ENCODE measurements around the gene TMEM53. TPM values are rescaled to one million over a fixed set of nuclear protein-coding genes. Genes with fewer than 3 reads are reported as not detected.

TMEM53 gene
- total RNA-seq, 1 donor from 2014 or later: 6.6 TPM

GRCh38 chr1:44664730-44665370 is 9.4 kb downstream of the TMEM53 start:
- Mint-ChIP-seq H3K9me3 (ENCODE audit: unreplicated experiment) (no peaks in the 10 kb centered on the region), H3K36me3 (ENCODE audit: unreplicated experiment) (peaks cover 3% of the 10 kb centered on the region), H3K4me1 (ENCODE audit: unreplicated experiment) (peaks cover 7% of the 10 kb centered on the region), H3K27me3 (ENCODE audit: unreplicated experiment) (no peaks in the 10 kb centered on the region), H3K27ac (ENCODE audit: unreplicated experiment) (no peak overlapping the region), H3K4me3 (ENCODE audit: unreplicated experiment) (no peak overlapping the region)
- DNase-seq (ENCODE audit: extremely low spot score, unreplicated experiment): no peak
- TF ChIP-seq CTCF (IDR thresholded peaks at IDR 0.05): no peak

- Mint-ChIP-seq H3K9me3 (ENCODE audit: unreplicated experiment) (no peaks in the 10 kb centered on the region), H3K27me3 (ENCODE audit: unreplicated experiment) (no peaks in the 10 kb centered on the region), H3K36me3 (ENCODE audit: unreplicated experiment) (no peaks in the 10 kb centered on the region), H3K4me3 (ENCODE audit: unreplicated experiment) (no peak overlapping the region), H3K27ac (ENCODE audit: unreplicated experiment) (no peak overlapping the region), H3K4me1 (ENCODE audit: unreplicated experiment) (peaks cover 7% of the 10 kb centered on the region)
- TF ChIP-seq CTCF (IDR thresholded peaks at IDR 0.05): no peak
- DNase-seq (ENCODE audit: extremely low spot score, unreplicated experiment): no peak
Measured at GRCh38 chr1:44663417-44663816, 10.9 kb downstream of the TMEM53 start.

DNA sequence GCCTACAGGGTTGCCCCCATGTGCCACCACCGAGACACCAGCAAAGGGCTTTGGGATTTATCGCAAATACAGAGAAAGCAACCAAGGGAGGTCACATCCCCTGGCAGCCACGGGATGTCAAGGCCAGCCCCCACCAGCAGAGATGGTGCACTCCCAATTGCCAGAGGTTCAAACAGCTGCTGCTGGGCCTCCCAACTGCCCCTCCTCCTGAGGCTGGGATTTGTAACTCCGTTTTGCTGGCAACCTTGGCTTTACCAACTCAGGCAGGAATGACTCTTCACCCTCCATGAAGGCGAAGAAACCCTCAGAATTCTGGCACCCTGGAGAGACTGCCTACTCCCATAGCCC is 11.6 kb downstream of the TMEM53 start:
- no peak for DNase-seq (ENCODE audit: extremely low spot score, unreplicated experiment)
- no peak for TF ChIP-seq CTCF (IDR thresholded peaks at IDR 0.05)
- Mint-ChIP-seq H3K27ac (ENCODE audit: unreplicated experiment) (no peak overlapping the region), H3K36me3 (ENCODE audit: unreplicated experiment) (no peaks in the 10 kb centered on the region), H3K4me1 (ENCODE audit: unreplicated experiment) (peaks cover 7% of the 10 kb centered on the region), H3K9me3 (ENCODE audit: unreplicated experiment) (no peaks in the 10 kb centered on the region), H3K4me3 (ENCODE audit: unreplicated experiment) (no peak overlapping the region), H3K27me3 (ENCODE audit: unreplicated experiment) (no peaks in the 10 kb centered on the region)

DNA sequence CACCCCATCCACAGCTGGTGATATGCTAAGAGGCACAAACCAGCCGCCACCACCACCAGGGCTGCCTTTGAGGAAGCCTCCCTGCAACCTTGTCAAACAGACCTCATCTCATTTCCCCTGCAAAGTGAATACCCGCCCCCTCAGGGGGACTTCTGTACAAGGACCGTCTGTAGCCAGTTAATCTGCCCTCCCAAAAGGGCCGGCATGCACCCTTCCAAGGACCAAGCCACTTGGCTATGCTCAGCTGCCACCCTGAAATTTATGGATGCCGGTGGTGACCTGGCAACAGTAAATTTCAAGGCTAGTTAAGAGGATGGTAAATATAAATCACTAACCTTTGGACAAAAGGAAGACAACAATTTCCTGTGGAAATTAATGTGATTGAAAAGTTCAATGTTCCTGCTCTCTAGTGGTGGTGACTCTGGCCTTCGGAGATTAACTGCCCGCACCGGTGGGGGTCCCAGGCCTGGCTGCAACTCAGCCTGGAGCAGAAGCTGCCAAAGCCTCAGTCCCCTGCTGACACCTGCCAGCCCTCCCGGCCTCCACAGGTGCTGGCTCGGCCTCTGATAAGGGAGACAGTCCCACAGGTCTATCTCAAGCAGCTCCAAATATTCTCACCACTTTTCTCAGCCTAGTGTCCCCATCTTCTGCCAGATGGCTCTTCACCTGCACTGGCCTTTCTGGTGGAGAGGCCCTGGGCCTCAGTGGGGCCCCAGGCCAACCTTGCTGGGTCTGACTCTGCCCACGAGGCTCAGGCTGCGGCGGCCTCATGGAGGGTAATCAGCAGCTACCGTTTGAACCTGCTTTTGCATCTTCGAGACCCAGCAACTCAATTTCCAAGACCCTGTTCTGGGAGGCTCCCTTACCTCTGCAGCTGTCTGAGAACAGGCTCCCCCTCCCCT is 12.2 kb downstream of the TMEM53 start:
- TF ChIP-seq CTCF (IDR thresholded peaks at IDR 0.05): no peak

GRCh38 chr1:44660176-44660575 is 14.1 kb downstream of the TMEM53 start:
- no peak overlapping the region for H3K27ac Mint-ChIP-seq (ENCODE audit: unreplicated experiment)
- no peaks in the 10 kb centered on the region for H3K9me3 Mint-ChIP-seq (ENCODE audit: unreplicated experiment)
- H3K4me1 Mint-ChIP-seq (ENCODE audit: unreplicated experiment): peaks cover 7% of the 10 kb centered on the region
- DNase-seq (ENCODE audit: extremely low spot score, unreplicated experiment): no peak
- H3K27me3 Mint-ChIP-seq (ENCODE audit: unreplicated experiment): no peaks in the 10 kb centered on the region
- H3K4me3 Mint-ChIP-seq (ENCODE audit: unreplicated experiment): no peak overlapping the region
- TF ChIP-seq CTCF (IDR thresholded peaks at IDR 0.05): no peak
- no peaks in the 10 kb centered on the region for H3K36me3 Mint-ChIP-seq (ENCODE audit: unreplicated experiment)

More for the DNA sequence above, 12.2 kb downstream of the TMEM53 start:
- Mint-ChIP-seq H3K27ac (ENCODE audit: unreplicated experiment) (no peak overlapping the region), H3K4me3 (ENCODE audit: unreplicated experiment) (no peak overlapping the region), H3K27me3 (ENCODE audit: unreplicated experiment) (no peaks in the 10 kb centered on the region), H3K4me1 (ENCODE audit: unreplicated experiment) (peaks cover 7% of the 10 kb centered on the region), H3K36me3 (ENCODE audit: unreplicated experiment) (no peaks in the 10 kb centered on the region), H3K9me3 (ENCODE audit: unreplicated experiment) (no peaks in the 10 kb centered on the region)
- no peak for DNase-seq (ENCODE audit: extremely low spot score, unreplicated experiment)
